IMR-90 (cell line): ENCODE data around the gene AUTS2. TPM values are rescaled to one million over a fixed set of nuclear protein-coding genes. Genes with fewer than 3 reads are reported as not detected.

Experiments
- ATAC-seq: fragments of 200-7000 bp; cut with Tn5 transposase; 2 replicates; pipeline ENCODE4 v1.9.1; 2020; ENCODE audit warnings: low read depth, mild to moderate bottlenecking, moderate library complexity
- BruUV-seq: library from RNA; stranded (reverse); fragments of 400-500 nt; replicated peaks from 2 replicates; lab custom pipeline; 2021; lab: Mats Ljungman, UMichigan
- CTCF ChIA-PET: fragments of 300-600 bp; formaldehyde crosslinking; extraction: SDS; loops from one replicate; lab custom pipeline; 2021; ENCODE audit warnings: antibody characterized with exemption; lab: Yijun Ruan, JAX
- POLR2A ChIA-PET: fragments of 300-600 bp; sonication (Branson Sonifier 250); formaldehyde crosslinking; loops from one replicate; lab custom pipeline; 2022; ENCODE audit warnings: antibody characterized with exemption; ENCODE audit not compliant: unreplicated experiment; lab: Charles Lee
- DNase-seq: peaks from one replicate; pipeline ENCODE4 v3.0.0; 2013
- H2AFZ ChIP-seq: replicated peaks from 2 replicates; pipeline ENCODE3; 2013; ENCODE audit warnings: low read length, mild to moderate bottlenecking; ENCODE audit not compliant: poor library complexity
- H2AK5ac ChIP-seq: 2 replicates; pipeline ENCODE4 v1.6.1; 2013; ENCODE audit warnings: low read depth, low read length, inconsistent platforms
- H2AK9ac ChIP-seq: replicated peaks from 2 replicates; pipeline ENCODE3; 2013; ENCODE audit warnings: mild to moderate bottlenecking, low read depth, low read length, moderate library complexity; ENCODE audit not compliant: poor library complexity
- H2BK120ac ChIP-seq: 2 replicates; pipeline ENCODE4 v1.6.1; 2013; ENCODE audit warnings: low read depth, low read length, inconsistent platforms
- H2BK15ac ChIP-seq: 3 replicates; pipeline ENCODE4 v1.6.1; 2013; ENCODE audit warnings: low read depth, low read length, inconsistent platforms
- H2BK20ac ChIP-seq: 2 replicates; pipeline ENCODE4 v1.6.1; 2013; ENCODE audit warnings: low read depth, mild to moderate bottlenecking, inconsistent platforms, low read length, moderate library complexity
- H2BK5ac ChIP-seq: 2 replicates; pipeline ENCODE4 v1.6.1; 2013; ENCODE audit warnings: mild to moderate bottlenecking, low read depth, low read length, inconsistent platforms; ENCODE audit not compliant: poor library complexity, severe bottlenecking
- H3K14ac ChIP-seq: replicated peaks from 2 replicates; pipeline ENCODE4 v1.6.1; 2013; ENCODE audit warnings: low read depth, low read length, inconsistent platforms
- H3K18ac ChIP-seq: 2 replicates; pipeline ENCODE4 v1.6.1; 2013; ENCODE audit warnings: low read depth, low read length, control low read depth
- H3K23ac ChIP-seq: 2 replicates; pipeline ENCODE4 v1.6.1; 2013; ENCODE audit warnings: low read depth, low read length, inconsistent platforms
- H3K27ac ChIP-seq: 2 replicates; pipeline ENCODE4 v1.5.1; 2013; ENCODE audit warnings: mild to moderate bottlenecking, control low read depth, low read length; ENCODE audit not compliant: insufficient read depth
- H3K27me3 ChIP-seq: 2 replicates; pipeline ENCODE4 v1.6.1; 2013; ENCODE audit warnings: low read length; ENCODE audit not compliant: control insufficient read depth, insufficient read depth
- H3K36me3 ChIP-seq: 2 replicates; pipeline ENCODE4 v1.6.1; 2013; ENCODE audit warnings: low read length, mixed read lengths; ENCODE audit not compliant: control insufficient read depth, insufficient read depth
- H3K4ac ChIP-seq: 2 replicates; pipeline ENCODE4 v1.6.1; 2013; ENCODE audit warnings: low read depth, low read length, inconsistent platforms
- H3K4me1 ChIP-seq: 2 replicates; pipeline ENCODE4 v1.6.1; 2013; ENCODE audit warnings: low read length, mixed read lengths; ENCODE audit not compliant: control insufficient read depth, insufficient read depth
- H3K4me2 ChIP-seq: 2 replicates; pipeline ENCODE4 v1.6.1; 2013; ENCODE audit warnings: low read depth, mild to moderate bottlenecking, control low read depth, low read length, moderate library complexity
- H3K4me3 ChIP-seq: 2 replicates; pipeline ENCODE4 v1.5.1; 2013; ENCODE audit warnings: low read depth, mild to moderate bottlenecking, control low read depth, low read length, moderate library complexity; ENCODE audit not compliant: insufficient read depth
- H3K56ac ChIP-seq: 2 replicates; pipeline ENCODE4 v1.6.1; 2013; ENCODE audit warnings: low read length, inconsistent platforms; ENCODE audit not compliant: insufficient read depth; ENCODE audit errors: extremely low read depth
- H3K79me1 ChIP-seq, 2 experiments: 2 replicates each; pipeline ENCODE4 v1.6.1; 2013; ENCODE audit warnings: low read length in 2 of 2, inconsistent platforms in 1 of 2, low read depth in 1 of 2
- H3K9ac ChIP-seq: 2 replicates; pipeline ENCODE4 v1.6.1; 2013; ENCODE audit warnings: low read depth, low read length, control low read depth
- H3K9me1 ChIP-seq: 2 replicates; pipeline ENCODE4 v1.6.1; 2013; ENCODE audit warnings: low read length, inconsistent platforms; ENCODE audit not compliant: insufficient read depth
- H3K9me3 ChIP-seq: 2 replicates; pipeline ENCODE4 v1.6.1; 2013; ENCODE audit warnings: low read length; ENCODE audit not compliant: control insufficient read depth, insufficient read depth
- H4K20me1 ChIP-seq: 2 replicates; pipeline ENCODE4 v1.6.1; 2013; ENCODE audit warnings: low read length, inconsistent platforms; ENCODE audit not compliant: insufficient read depth
- H4K5ac ChIP-seq: 2 replicates; pipeline ENCODE4 v1.6.1; 2013; ENCODE audit warnings: mild to moderate bottlenecking, low read depth, low read length, control low read depth
- H4K8ac ChIP-seq, 2 experiments: 2 replicates each; pipeline ENCODE4 v1.6.1; 2013; ENCODE audit warnings: low read depth in 2 of 2, low read length in 2 of 2, control low read depth in 1 of 2, inconsistent platforms in 1 of 2
- H4K91ac ChIP-seq: 2 replicates; pipeline ENCODE4 v1.6.1; 2013; ENCODE audit warnings: low read depth, low read length, inconsistent platforms; ENCODE audit not compliant: insufficient read depth
- CEBPB ChIP-seq: IDR thresholded peaks from 2 replicates; pipeline ENCODE4 v1.6.1; 2012; ENCODE audit warnings: low read depth, low read length, improper control_type of control experiment
- CHD1 ChIP-seq: IDR thresholded peaks from 2 replicates; pipeline ENCODE4 v1.6.1; 2012; ENCODE audit warnings: low read depth, low read length, improper control_type of control experiment
- MAZ ChIP-seq: IDR thresholded peaks from 2 replicates; pipeline ENCODE4 v1.6.1; 2012; ENCODE audit warnings: low read depth, mild to moderate bottlenecking, low read length, improper control_type of control experiment, moderate library complexity, borderline replicate concordance
- MXI1 ChIP-seq: IDR thresholded peaks from 2 replicates; pipeline ENCODE4 v1.6.1; 2012; ENCODE audit warnings: low read depth, mild to moderate bottlenecking, low read length, moderate library complexity, borderline replicate concordance
- RCOR1 ChIP-seq: IDR thresholded peaks from 2 replicates; pipeline ENCODE4 v1.6.1; 2012; ENCODE audit warnings: mild to moderate bottlenecking, low read length, improper control_type of control experiment; ENCODE audit not compliant: insufficient replicate concordance
- SMC3 ChIP-seq: fragments of 150-350 bp; IDR thresholded peaks from 2 replicates; pipeline ENCODE4 v1.6.1; 2016; ENCODE audit warnings: low read depth, mild to moderate bottlenecking, antibody characterized with exemption, low read length, moderate library complexity
- WGBS, 2 experiments: methylation state at CpG; one replicate each; pipeline versions ENCODE4 v1.1.5 to v1.1.7; 2013; ENCODE audit warnings: missing lambda C conversion rate in 2 of 2; ENCODE audit not compliant: insufficient read length in 1 of 2; ENCODE audit errors: extremely low coverage in 2 of 2; 5-methylcytosine and 5-hydroxymethylcytosine counted together
- dilution Hi-C: fragments of 300-500 bp; cut with HindIII; formaldehyde crosslinking; loops from one replicate; pipeline ENCODE4 v1.14.3; 2018; ENCODE audit warnings: low sequenced_read_pairs; ENCODE audit not compliant: unreplicated experiment
- in situ Hi-C: fragments of 300-500 bp; cut with MboI; formaldehyde crosslinking; loops from 3 replicates; pipeline ENCODE4 v1.14.3; 2019; ENCODE audit warnings: low sequenced_read_pairs, inconsistent platforms, mixed read lengths
- intact Hi-C: fragments of 100-400 bp; cut with micrococcal nuclease; formaldehyde crosslinking; loops from 2 replicates; pipeline ENCODE4 v1.10.0; 2022
- polyA plus RNA-seq, 3 experiments: library from polyadenylated mRNA; depleted of rRNA; stranded (reverse); fragments of >200 nt; gene quantifications; 2 replicates each; pipeline ENCODE4 v1.2.3, GENCODE V29; 2012; ENCODE audit warnings: low replicate concordance in 1 of 3
- total RNA-seq: library from RNA; depleted of rRNA; stranded (reverse); fragments of >200 nt; gene quantifications from 2 replicates; pipeline ENCODE4 v1.2.3, GENCODE V29; 2012
- TF ChIP-seq, protein P1 (sequence below): fragments of 150-350 bp; IDR thresholded peaks from 2 replicates; pipeline ENCODE4 v1.6.1; 2016; ENCODE audit warnings: low read depth, mild to moderate bottlenecking, low read length, moderate library complexity, borderline replicate concordance
- TF ChIP-seq, protein P2 (sequence below): conservative IDR thresholded peaks from 2 replicates; pipeline ENCODE4 v1.5.1; 2012; ENCODE audit warnings: mild to moderate bottlenecking, low read depth, low read length, improper control_type of control experiment

Gene AUTS2
- total and polyA plus RNA-seq, 2 of the 4 experiments (the other 2 are of a cell fraction): 0.90 to 3.0 TPM

DNA sequence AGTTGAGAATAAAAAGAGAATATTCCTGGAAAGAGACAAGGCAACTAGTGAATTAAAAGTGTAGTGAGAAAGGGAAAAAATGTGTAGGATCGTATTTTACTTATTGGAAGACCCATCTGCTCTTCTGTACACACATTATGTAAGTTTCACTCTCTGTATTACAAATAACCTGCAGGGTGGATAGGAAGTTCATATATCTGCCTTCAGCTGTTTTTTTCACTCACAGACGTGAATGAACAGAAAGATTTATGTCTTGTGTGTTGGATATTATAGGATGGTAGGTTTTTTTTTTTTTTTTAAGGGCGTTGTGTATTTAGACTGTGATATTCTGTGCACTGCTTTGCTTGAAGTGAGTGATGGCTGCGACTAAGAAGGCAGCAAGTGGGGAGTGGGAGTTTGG lies 266.5 kb downstream of the AUTS2 start:
- no peaks in the 10 kb centered on the region for H3K36me3 ChIP-seq
- H3K4me1 ChIP-seq: no peaks in the 10 kb centered on the region
- no peak overlapping the region for H3K4me3 ChIP-seq
- H3K4ac ChIP-seq: no peak overlapping the region
- DNase-seq: no peak
- no peak overlapping the region for H2BK120ac ChIP-seq
- H3K4me2 ChIP-seq: no peak overlapping the region
- no peak for TF ChIP-seq RCOR1
- TF ChIP-seq, protein P1, sequence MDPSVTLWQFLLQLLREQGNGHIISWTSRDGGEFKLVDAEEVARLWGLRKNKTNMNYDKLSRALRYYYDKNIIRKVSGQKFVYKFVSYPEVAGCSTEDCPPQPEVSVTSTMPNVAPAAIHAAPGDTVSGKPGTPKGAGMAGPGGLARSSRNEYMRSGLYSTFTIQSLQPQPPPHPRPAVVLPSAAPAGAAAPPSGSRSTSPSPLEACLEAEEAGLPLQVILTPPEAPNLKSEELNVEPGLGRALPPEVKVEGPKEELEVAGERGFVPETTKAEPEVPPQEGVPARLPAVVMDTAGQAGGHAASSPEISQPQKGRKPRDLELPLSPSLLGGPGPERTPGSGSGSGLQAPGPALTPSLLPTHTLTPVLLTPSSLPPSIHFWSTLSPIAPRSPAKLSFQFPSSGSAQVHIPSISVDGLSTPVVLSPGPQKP: no peak
- TF ChIP-seq SMC3: no peak
- TF ChIP-seq, protein P2, sequence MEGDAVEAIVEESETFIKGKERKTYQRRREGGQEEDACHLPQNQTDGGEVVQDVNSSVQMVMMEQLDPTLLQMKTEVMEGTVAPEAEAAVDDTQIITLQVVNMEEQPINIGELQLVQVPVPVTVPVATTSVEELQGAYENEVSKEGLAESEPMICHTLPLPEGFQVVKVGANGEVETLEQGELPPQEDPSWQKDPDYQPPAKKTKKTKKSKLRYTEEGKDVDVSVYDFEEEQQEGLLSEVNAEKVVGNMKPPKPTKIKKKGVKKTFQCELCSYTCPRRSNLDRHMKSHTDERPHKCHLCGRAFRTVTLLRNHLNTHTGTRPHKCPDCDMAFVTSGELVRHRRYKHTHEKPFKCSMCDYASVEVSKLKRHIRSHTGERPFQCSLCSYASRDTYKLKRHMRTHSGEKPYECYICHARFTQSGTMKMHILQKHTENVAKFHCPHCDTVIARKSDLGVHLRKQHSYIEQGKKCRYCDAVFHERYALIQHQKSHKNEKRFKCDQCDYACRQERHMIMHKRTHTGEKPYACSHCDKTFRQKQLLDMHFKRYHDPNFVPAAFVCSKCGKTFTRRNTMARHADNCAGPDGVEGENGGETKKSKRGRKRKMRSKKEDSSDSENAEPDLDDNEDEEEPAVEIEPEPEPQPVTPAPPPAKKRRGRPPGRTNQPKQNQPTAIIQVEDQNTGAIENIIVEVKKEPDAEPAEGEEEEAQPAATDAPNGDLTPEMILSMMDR: no peak
- no peak for TF ChIP-seq CHD1
- no peak for TF ChIP-seq MAZ
- TF ChIP-seq CEBPB: no peak
- no peak for TF ChIP-seq MXI1
- no TSS peak for BruUV-seq
- no peak overlapping the region for H3K14ac ChIP-seq
- H3K9me3 ChIP-seq: no peaks in the 10 kb centered on the region
- H4K91ac ChIP-seq: no peak overlapping the region
- WGBS, 2 experiments: no CpG with 5 or more reads among the region's 4 CpGs
- H2BK15ac ChIP-seq: no peak overlapping the region
- no peak overlapping the region for H2BK20ac ChIP-seq
- H4K5ac ChIP-seq: no peak overlapping the region
- no peak for ATAC-seq
- no peak overlapping the region for H3K9ac ChIP-seq
- no peak overlapping the region for H3K56ac ChIP-seq
- no peak overlapping the region for H3K18ac ChIP-seq
- no peak overlapping the region for H2AK9ac ChIP-seq
- no peak overlapping the region for H3K27ac ChIP-seq
- H2AK5ac ChIP-seq: no peak overlapping the region
- H2AFZ ChIP-seq: no peak overlapping the region
- ChIA-PET POLR2A (no interaction called here), CTCF (no interaction called here)
- intact Hi-C loops (no loop called here), dilution Hi-C loops (no loop called here), in situ Hi-C loops (no loop called here)
- no peaks in the 10 kb centered on the region for H4K20me1 ChIP-seq
- H3K79me1 ChIP-seq: no peaks in the 10 kb centered on the region
- H3K27me3 ChIP-seq: no peaks in the 10 kb centered on the region
- no peak overlapping the region for H4K8ac ChIP-seq
- no peak overlapping the region for H2BK5ac ChIP-seq
- H3K9me1 ChIP-seq: no peaks in the 10 kb centered on the region
- no peak overlapping the region for H3K23ac ChIP-seq
